Activated naive CD4-positive, alpha-beta T cell treated with anti-CD3 and anti-CD28 coated beads for 36 hours (primary cell): Measurements from ENCODE around the gene TRAPPC3L. TPM values are rescaled to one million over a fixed set of nuclear protein-coding genes. Genes with fewer than 3 reads are reported as not detected.

Experiments
- CTCF ChIA-PET: fragments of 350-600 bp; sonication (Branson Sonifier 250); formaldehyde crosslinking; loops from one replicate; lab custom pipeline; 2021; ENCODE audit warnings: antibody characterized with exemption; lab: Charles Lee
- DNase-seq: peaks from one replicate; pipeline ENCODE4 v3.0.0-alpha.2; 2020
- H3K27ac Mint-ChIP-seq: one replicate; pipeline ENCODE4 v1.8.0; 2021; ENCODE audit warnings: mild to moderate bottlenecking, mixed read lengths
- H3K27me3 Mint-ChIP-seq: one replicate; pipeline ENCODE4 v1.8.0; 2021; ENCODE audit warnings: low read depth, mixed read lengths
- H3K36me3 Mint-ChIP-seq: one replicate; pipeline ENCODE4 v1.8.0; 2021; ENCODE audit warnings: low read depth, mixed read lengths
- H3K4me1 Mint-ChIP-seq: one replicate; pipeline ENCODE4 v1.8.0; 2021; ENCODE audit warnings: low read depth, mixed read lengths
- H3K4me3 Mint-ChIP-seq: one replicate; pipeline ENCODE4 v1.8.0; 2021; ENCODE audit warnings: mild to moderate bottlenecking, moderate library complexity, mixed read lengths
- H3K9me3 Mint-ChIP-seq: one replicate; pipeline ENCODE4 v1.8.0; 2021; ENCODE audit warnings: mixed read lengths
- intact Hi-C: fragments of 100-400 bp; cut with micrococcal nuclease; formaldehyde crosslinking; loops from one replicate; pipeline ENCODE4 v1.15.1; 2023
- total RNA-seq, 2 experiments: library from RNA; stranded (reverse); gene quantifications; one replicate each; pipeline ENCODE4 v1.2.3, GENCODE V29; 2021

The TRAPPC3L gene
- total RNA-seq, 2 experiments from 2014 or later, result not detected

GRCh38 chr6:116445102-116445501 lies 100.4 kb downstream of the TRAPPC3L start:
- H3K9me3 Mint-ChIP-seq, result no peaks in the 10 kb centered on the region
- H3K27ac Mint-ChIP-seq, result no peak overlapping the region
- no peak for DNase-seq
- CTCF ChIA-PET, result interaction anchor here (0.6 to 1.5 kb wide), 7 partner anchors 12 to 157 kb away, joined by 3 to 7 read pairs (median 3); no protein-coding TSS in a partner anchor
- H3K36me3 Mint-ChIP-seq, result no peaks in the 10 kb centered on the region
- intact Hi-C loops, result loop anchor here (5.0 kb wide), 1 partner anchor 158 kb away; no protein-coding TSS in a partner anchor
- H3K27me3 Mint-ChIP-seq, result peaks cover 16% of the 10 kb centered on the region
- no peak overlapping the region for H3K4me3 Mint-ChIP-seq
- peaks cover 2% of the 10 kb centered on the region for H3K4me1 Mint-ChIP-seq

Other genes starting within 250 kb of the TRAPPC3L start
- gene DSE, start 174.7 kb downstream of the TRAPPC3L start, total RNA-seq, result 1 to 10 TPM; 2.1 to 3.2 TPM
- gene CALHM6, start 84.3 kb downstream of the TRAPPC3L start, total RNA-seq, result 1 to 10 TPM; 3.1 to 3.4 TPM
- gene CALHM5, start 34.0 kb downstream of the TRAPPC3L start, total RNA-seq, result not detected
- not detected for gene CALHM4, start 8.1 kb upstream of the TRAPPC3L start, total RNA-seq
- gene RWDD1, start 25.8 kb upstream of the TRAPPC3L start, total RNA-seq, result 10 to 100 TPM; 47.8 to 50.3 TPM
- not detected for gene RSPH4A, start 70.8 kb upstream of the TRAPPC3L start, total RNA-seq
- gene ZUP1, start 123.1 kb upstream of the TRAPPC3L start, total RNA-seq, result 10 to 100 TPM; 27.2 to 30.7 TPM
- gene KPNA5, start 135.5 kb upstream of the TRAPPC3L start, total RNA-seq, result 1 to 10 TPM; 8.4 to 8.9 TPM
- gene FAM162B, start 220.0 kb upstream of the TRAPPC3L start, total RNA-seq, result not detected